ENCODE results near the gene GRIK3.
"Not testable (repeated sequence)": the region's sequence is repeated elsewhere in the genome, so short reads cannot be mapped to it uniquely, and the experiment has no call there.

GRIK3 gene

GRCh38 chr1:37034121-37035013 lies at the start of gene GRIK3:
Gene GRIK3 (minus strand): TSS chr1:37034515. CDS start chr1:37034108, 407 bp downstream.
- H3K9ac ChIP-seq (ENCODE audit: low read length in 5 of 5) = no peak within 1 kb of the TSS
- H3K4me1 ChIP-seq (ENCODE audit: control insufficient read depth in 5 of 5, insufficient read depth in 5 of 5, low read length in 5 of 5) = peaks cover 0 to 15% (median 10%) of the 10 kb centered on the region in 5 donors
- no peak within 1 kb of the TSS for H3K27ac ChIP-seq (ENCODE audit: low read depth, low read length)
- no peak within 1 kb of the TSS for H3K4me3 ChIP-seq (ENCODE audit: low read depth in 1 of 5, low read length in 5 of 5)
- H3K9me3 ChIP-seq (ENCODE audit: control insufficient read depth in 5 of 5, low read length in 5 of 5) = no peaks in the 10 kb centered on the region
- H3K27me3 ChIP-seq (ENCODE audit: control insufficient read depth in 5 of 5, insufficient read depth in 4 of 5, low read length in 5 of 5) = peaks cover 51 to 84% (median 76%) of the 10 kb centered on the region in 5 donors
- no peaks in the 10 kb centered on the region for H3K36me3 ChIP-seq (ENCODE audit: control insufficient read depth in 5 of 5, insufficient read depth in 5 of 5, low read length in 5 of 5)

- H3K9ac ChIP-seq (ENCODE audit: low read length in 5 of 5) = no peak overlapping the region
- peaks cover 0 to 4% (median 0%) of the 10 kb centered on the region in 5 donors for H3K9me3 ChIP-seq (ENCODE audit: control insufficient read depth in 5 of 5, low read length in 5 of 5)
- no peaks in the 10 kb centered on the region for H3K4me1 ChIP-seq (ENCODE audit: control insufficient read depth in 5 of 5, insufficient read depth in 5 of 5, low read length in 5 of 5)
- H3K27ac ChIP-seq (ENCODE audit: low read depth, low read length) = no peak overlapping the region
- H3K4me3 ChIP-seq (ENCODE audit: low read depth in 1 of 5, low read length in 5 of 5) = no peak overlapping the region
- H3K36me3 ChIP-seq (ENCODE audit: control insufficient read depth in 5 of 5, insufficient read depth in 5 of 5, low read length in 5 of 5) = no peaks in the 10 kb centered on the region
- H3K27me3 ChIP-seq (ENCODE audit: control insufficient read depth in 5 of 5, insufficient read depth in 4 of 5, low read length in 5 of 5) = peaks cover 4 to 11% (median 5%) of the 10 kb centered on the region in 5 donors
Observed at GRCh38 chr1:37084013-37084412, 49.7 kb upstream of the GRIK3 start.

GRCh38 chr1:37083603-37084002 lies 49.3 kb upstream of the GRIK3 start:
- Histone ChIP-seq H3K9me3 (ENCODE audit: control insufficient read depth in 5 of 5, low read length in 5 of 5) (peaks cover 0 to 4% (median 0%) of the 10 kb centered on the region in 5 donors), H3K36me3 (ENCODE audit: control insufficient read depth in 5 of 5, insufficient read depth in 5 of 5, low read length in 5 of 5) (no peaks in the 10 kb centered on the region), H3K4me1 (ENCODE audit: control insufficient read depth in 5 of 5, insufficient read depth in 5 of 5, low read length in 5 of 5) (no peaks in the 10 kb centered on the region), H3K27me3 (ENCODE audit: control insufficient read depth in 5 of 5, insufficient read depth in 4 of 5, low read length in 5 of 5) (peaks cover 4 to 14% (median 9%) of the 10 kb centered on the region in 5 donors), H3K9ac (ENCODE audit: low read length in 5 of 5) (no peak overlapping the region), H3K27ac (ENCODE audit: low read depth, low read length) (no peak overlapping the region), H3K4me3 (ENCODE audit: low read depth in 1 of 5, low read length in 5 of 5) (no peak overlapping the region)

- peaks cover 2 to 15% (median 8%) of the 10 kb centered on the region in 5 donors for H3K27me3 ChIP-seq (ENCODE audit: control insufficient read depth in 5 of 5, insufficient read depth in 4 of 5, low read length in 5 of 5)
- not testable (repeated sequence) for H3K36me3 ChIP-seq (ENCODE audit: control insufficient read depth in 5 of 5, insufficient read depth in 5 of 5, low read length in 5 of 5); H3K9ac ChIP-seq (ENCODE audit: low read length in 5 of 5); H3K4me3 ChIP-seq (ENCODE audit: low read depth in 1 of 5, low read length in 5 of 5); H3K4me1 ChIP-seq (ENCODE audit: control insufficient read depth in 5 of 5, insufficient read depth in 5 of 5, low read length in 5 of 5); H3K27ac ChIP-seq (ENCODE audit: low read depth, low read length); H3K9me3 ChIP-seq (ENCODE audit: control insufficient read depth in 5 of 5, low read length in 5 of 5)
Observed at GRCh38 chr1:37080296-37080986, 46.1 kb upstream of the GRIK3 start.

- no peaks in the 10 kb centered on the region for H3K9me3 ChIP-seq (ENCODE audit: control insufficient read depth in 5 of 5, low read length in 5 of 5)
- H3K4me3 ChIP-seq (ENCODE audit: low read depth in 1 of 5, low read length in 5 of 5) = no peak overlapping the region
- H3K27ac ChIP-seq (ENCODE audit: low read depth, low read length) = no peak overlapping the region
- peaks cover 2 to 16% (median 9%) of the 10 kb centered on the region in 5 donors for H3K27me3 ChIP-seq (ENCODE audit: control insufficient read depth in 5 of 5, insufficient read depth in 4 of 5, low read length in 5 of 5)
- no peaks in the 10 kb centered on the region for H3K4me1 ChIP-seq (ENCODE audit: control insufficient read depth in 5 of 5, insufficient read depth in 5 of 5, low read length in 5 of 5)
- no peak overlapping the region for H3K9ac ChIP-seq (ENCODE audit: low read length in 5 of 5)
- no peaks in the 10 kb centered on the region for H3K36me3 ChIP-seq (ENCODE audit: control insufficient read depth in 5 of 5, insufficient read depth in 5 of 5, low read length in 5 of 5)
Observed at GRCh38 chr1:37078866-37079265, 44.6 kb upstream of the GRIK3 start.

GRCh38 chr1:37076168-37076567 lies 41.9 kb upstream of the GRIK3 start:
- Histone ChIP-seq H3K4me3 (ENCODE audit: low read depth in 1 of 5, low read length in 5 of 5) (no peak overlapping the region), H3K9me3 (ENCODE audit: control insufficient read depth in 5 of 5, low read length in 5 of 5) (no peaks in the 10 kb centered on the region), H3K4me1 (ENCODE audit: control insufficient read depth in 5 of 5, insufficient read depth in 5 of 5, low read length in 5 of 5) (no peaks in the 10 kb centered on the region), H3K27me3 (ENCODE audit: control insufficient read depth in 5 of 5, insufficient read depth in 4 of 5, low read length in 5 of 5) (peaks cover 6 to 23% (median 18%) of the 10 kb centered on the region in 5 donors), H3K9ac (ENCODE audit: low read length in 5 of 5) (no peak overlapping the region), H3K27ac (ENCODE audit: low read depth, low read length) (no peak overlapping the region), H3K36me3 (ENCODE audit: control insufficient read depth in 5 of 5, insufficient read depth in 5 of 5, low read length in 5 of 5) (no peaks in the 10 kb centered on the region)

GRCh38 chr1:37073854-37074379 lies 39.6 kb upstream of the GRIK3 start:
- peaks cover 5 to 34% (median 20%) of the 10 kb centered on the region in 5 donors for H3K27me3 ChIP-seq (ENCODE audit: control insufficient read depth in 5 of 5, insufficient read depth in 4 of 5, low read length in 5 of 5)
- H3K9ac ChIP-seq (ENCODE audit: low read length in 5 of 5) = no peak overlapping the region
- H3K27ac ChIP-seq (ENCODE audit: low read depth, low read length) = no peak overlapping the region
- H3K4me3 ChIP-seq (ENCODE audit: low read depth in 1 of 5, low read length in 5 of 5) = no peak overlapping the region
- no peaks in the 10 kb centered on the region for H3K4me1 ChIP-seq (ENCODE audit: control insufficient read depth in 5 of 5, insufficient read depth in 5 of 5, low read length in 5 of 5)
- H3K9me3 ChIP-seq (ENCODE audit: control insufficient read depth in 5 of 5, low read length in 5 of 5) = no peaks in the 10 kb centered on the region
- no peaks in the 10 kb centered on the region for H3K36me3 ChIP-seq (ENCODE audit: control insufficient read depth in 5 of 5, insufficient read depth in 5 of 5, low read length in 5 of 5)

GRCh38 chr1:37073152-37073853 lies 39.0 kb upstream of the GRIK3 start:
- Histone ChIP-seq H3K4me3 (ENCODE audit: low read depth in 1 of 5, low read length in 5 of 5) (no peak overlapping the region), H3K27ac (ENCODE audit: low read depth, low read length) (no peak overlapping the region), H3K9ac (ENCODE audit: low read length in 5 of 5) (no peak overlapping the region), H3K36me3 (ENCODE audit: control insufficient read depth in 5 of 5, insufficient read depth in 5 of 5, low read length in 5 of 5) (no peaks in the 10 kb centered on the region), H3K4me1 (ENCODE audit: control insufficient read depth in 5 of 5, insufficient read depth in 5 of 5, low read length in 5 of 5) (no peaks in the 10 kb centered on the region), H3K27me3 (ENCODE audit: control insufficient read depth in 5 of 5, insufficient read depth in 4 of 5, low read length in 5 of 5) (peaks cover 3 to 37% (median 21%) of the 10 kb centered on the region in 5 donors), H3K9me3 (ENCODE audit: control insufficient read depth in 5 of 5, low read length in 5 of 5) (no peaks in the 10 kb centered on the region)

- H3K4me3 ChIP-seq (ENCODE audit: low read depth in 1 of 5, low read length in 5 of 5) = no peak overlapping the region
- no peak overlapping the region for H3K27ac ChIP-seq (ENCODE audit: low read depth, low read length)
- no peaks in the 10 kb centered on the region for H3K4me1 ChIP-seq (ENCODE audit: control insufficient read depth in 5 of 5, insufficient read depth in 5 of 5, low read length in 5 of 5)
- H3K9me3 ChIP-seq (ENCODE audit: control insufficient read depth in 5 of 5, low read length in 5 of 5) = no peaks in the 10 kb centered on the region
- no peak overlapping the region for H3K9ac ChIP-seq (ENCODE audit: low read length in 5 of 5)
- H3K36me3 ChIP-seq (ENCODE audit: control insufficient read depth in 5 of 5, insufficient read depth in 5 of 5, low read length in 5 of 5) = no peaks in the 10 kb centered on the region
- H3K27me3 ChIP-seq (ENCODE audit: control insufficient read depth in 5 of 5, insufficient read depth in 4 of 5, low read length in 5 of 5) = peaks cover 3 to 40% (median 21%) of the 10 kb centered on the region in 5 donors
Observed at GRCh38 chr1:37071829-37072228, 37.5 kb upstream of the GRIK3 start.
